C4-2B (cell line): ENCODE results near the gene RETNLB.

Experiments
- CTCF ChIP-seq: fragments of 450-650 bp; conservative IDR thresholded peaks from 2 replicates; pipeline ENCODE4 v1.5.1; 2017; ENCODE audit warnings: mild to moderate bottlenecking
- ZFX ChIP-seq: fragments of 450-650 bp; IDR thresholded peaks from 2 replicates; pipeline ENCODE4 v1.6.1; 2017

- TF ChIP-seq CTCF (no peak), ZFX (no peak)
These were observed 10.0 kb upstream of the RETNLB start for GRCh38 chr3:108767253-108767652.
